Measurements from ENCODE around the gene REV3L.

DNA sequence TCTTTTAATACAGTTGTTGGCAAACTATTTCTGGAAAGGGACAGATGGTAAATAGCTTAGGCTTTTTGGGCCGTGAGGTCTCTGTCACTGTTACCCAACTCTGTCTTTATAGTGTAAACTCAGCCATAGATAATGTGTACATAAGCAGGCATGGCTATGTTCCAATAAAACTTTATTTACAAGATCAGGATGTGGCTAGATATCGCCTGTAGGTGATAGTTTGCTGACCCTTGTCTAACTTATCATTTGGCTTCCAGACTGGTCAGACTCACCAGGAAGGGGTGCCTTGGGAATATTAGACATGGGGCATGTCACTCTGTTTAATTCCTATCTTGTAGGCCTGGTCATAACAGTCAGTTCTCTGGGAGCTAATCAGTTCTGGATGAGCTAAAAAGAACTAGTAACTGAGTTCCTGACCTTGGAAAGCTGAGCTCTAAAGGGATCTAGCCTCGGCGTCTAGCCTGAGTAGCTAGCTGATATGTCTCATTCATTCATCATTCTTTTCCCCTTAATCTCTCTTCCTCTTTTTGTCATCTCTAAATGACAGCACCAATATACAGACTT lies 232.1 kb downstream of the REV3L start:
- TF ChIP-seq CTCF (IDR thresholded peaks at IDR 0.05; ENCODE audit: low read depth, low read length) (no peak), EZH2phosphoT487 (IDR thresholded peaks at IDR 0.05; ENCODE audit: low read depth) (no peak)

Measured in OCI-LY3 (cell line).